ENCODE data around the gene MARCHF11.

Gene MARCHF11

DNA sequence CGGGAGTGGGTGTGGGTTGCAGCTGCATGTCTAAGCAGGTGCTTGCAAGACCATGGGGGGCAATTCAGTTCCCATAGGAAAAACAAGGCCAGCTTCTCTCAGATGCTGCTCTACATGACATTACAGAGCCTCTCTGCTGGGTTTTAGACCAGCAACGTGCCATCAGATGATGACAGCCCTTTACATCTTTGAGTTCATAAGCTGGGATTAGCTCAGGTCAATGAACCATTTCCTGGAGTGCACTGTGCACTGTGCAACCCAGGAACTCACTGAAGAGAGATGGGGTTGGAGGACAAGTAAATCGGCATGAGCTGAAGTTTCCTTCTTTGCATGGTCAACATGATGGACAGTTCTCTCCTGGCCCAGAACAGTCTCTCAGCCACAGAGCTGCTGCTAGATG, 160.6 kb downstream of the MARCHF11 start:
- H3K4me3 ChIP-seq (ENCODE audit: low read depth, low read length): no peak overlapping the region
- TF ChIP-seq, protein P1, sequence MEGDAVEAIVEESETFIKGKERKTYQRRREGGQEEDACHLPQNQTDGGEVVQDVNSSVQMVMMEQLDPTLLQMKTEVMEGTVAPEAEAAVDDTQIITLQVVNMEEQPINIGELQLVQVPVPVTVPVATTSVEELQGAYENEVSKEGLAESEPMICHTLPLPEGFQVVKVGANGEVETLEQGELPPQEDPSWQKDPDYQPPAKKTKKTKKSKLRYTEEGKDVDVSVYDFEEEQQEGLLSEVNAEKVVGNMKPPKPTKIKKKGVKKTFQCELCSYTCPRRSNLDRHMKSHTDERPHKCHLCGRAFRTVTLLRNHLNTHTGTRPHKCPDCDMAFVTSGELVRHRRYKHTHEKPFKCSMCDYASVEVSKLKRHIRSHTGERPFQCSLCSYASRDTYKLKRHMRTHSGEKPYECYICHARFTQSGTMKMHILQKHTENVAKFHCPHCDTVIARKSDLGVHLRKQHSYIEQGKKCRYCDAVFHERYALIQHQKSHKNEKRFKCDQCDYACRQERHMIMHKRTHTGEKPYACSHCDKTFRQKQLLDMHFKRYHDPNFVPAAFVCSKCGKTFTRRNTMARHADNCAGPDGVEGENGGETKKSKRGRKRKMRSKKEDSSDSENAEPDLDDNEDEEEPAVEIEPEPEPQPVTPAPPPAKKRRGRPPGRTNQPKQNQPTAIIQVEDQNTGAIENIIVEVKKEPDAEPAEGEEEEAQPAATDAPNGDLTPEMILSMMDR (IDR thresholded peaks at IDR 0.05; ENCODE audit: low read depth, low read length): no peak

DNA sequence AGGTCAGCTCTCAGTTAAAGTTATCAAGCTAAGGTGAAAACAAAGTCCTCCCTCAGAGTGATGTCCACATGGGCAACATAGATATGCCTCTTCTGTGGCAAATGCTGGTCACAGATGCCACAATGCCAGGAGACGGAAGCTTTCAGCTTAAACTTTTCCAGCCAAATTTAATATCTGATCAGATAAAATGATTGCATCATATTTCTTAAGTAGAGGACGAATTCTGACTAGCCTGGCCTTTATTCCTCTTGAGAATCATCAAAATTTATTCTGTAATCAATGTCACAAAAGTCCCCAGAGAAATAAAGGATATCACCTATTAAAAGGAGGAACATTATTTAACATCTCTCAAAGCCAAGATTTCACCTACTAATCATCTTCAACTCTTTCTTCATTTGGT, 161.9 kb downstream of the MARCHF11 start:
- H3K4me3 ChIP-seq (ENCODE audit: low read depth, low read length): no peak overlapping the region
- TF ChIP-seq, protein P1 (IDR thresholded peaks at IDR 0.05; ENCODE audit: low read depth, low read length): no peak
